Heart left ventricle (tissue), 16 donors: ENCODE measurements around the gene HDAC4. TPM values are rescaled to one million over a fixed set of nuclear protein-coding genes. Genes with fewer than 3 reads are reported as not detected.

Experiments used
- ATAC-seq, 4 donors: fragments of 200-7000 bp; cut with Tn5 transposase; one replicate each; pipeline ENCODE4 v1.9.1; 2020 to 2022; ENCODE audit warnings: moderate library complexity in 4 of 4, mild to moderate bottlenecking in 3 of 4, moderate number of reproducible peaks in 1 of 4
- DNase-seq, 5 donors: peaks; one replicate each; pipeline ENCODE4 v3.0.0-alpha.2; 2020
- H3K27ac ChIP-seq, 12 donors: fragments of 200-600 bp; sonication (generic) in 4 of 12; one replicate each; pipeline versions ENCODE4 v1.5.0 to v1.8.0; 2016 to 2022; ENCODE audit warnings: mild to moderate bottlenecking in 2 of 12
- H3K27me3 ChIP-seq, 9 donors: fragments of 200-600 bp; sonication (generic) in 2 of 9; one replicate each; pipeline versions ENCODE4 v1.5.1 to v1.8.0; 2016 to 2022; ENCODE audit warnings: mild to moderate bottlenecking in 3 of 9
- H3K36me3 ChIP-seq, 9 donors: fragments of 200-600 bp; sonication (generic) in 2 of 9; one replicate each; pipeline versions ENCODE4 v1.5.0 to v1.8.0; 2018 to 2022; ENCODE audit warnings: mild to moderate bottlenecking in 2 of 9
- H3K4me1 ChIP-seq, 12 donors: fragments of 200-600 bp; sonication (generic) in 4 of 12; one replicate each; pipeline versions ENCODE4 v1.5.0 to v1.8.0; 2016 to 2022; ENCODE audit warnings: mild to moderate bottlenecking in 3 of 12
- H3K4me3 ChIP-seq, 12 donors: fragments of 200-600 bp; sonication (generic) in 4 of 12; one replicate each; pipeline versions ENCODE4 v1.5.0 to v1.8.0; 2017 to 2022; ENCODE audit warnings: mild to moderate bottlenecking in 9 of 12, moderate library complexity in 4 of 12
- H3K9me3 ChIP-seq, 12 donors: fragments of 200-600 bp; sonication (generic) in 4 of 12; one replicate each; pipeline versions ENCODE4 v1.5.0 to v1.8.0; 2016 to 2022; ENCODE audit warnings: mild to moderate bottlenecking in 1 of 12
- CTCF ChIP-seq, 12 donors: fragments of 200-600 bp; sonication (generic) in 4 of 12; IDR thresholded peaks; one replicate each; pipeline versions ENCODE4 v1.5.0 to v1.8.0; 2018 to 2022; ENCODE audit warnings: antibody characterized with exemption in 12 of 12, mild to moderate bottlenecking in 5 of 12
- POLR2A ChIP-seq, 2 donors: fragments of 450-650 bp; IDR thresholded peaks; one replicate each; pipeline ENCODE4 v1.6.1; 2017; ENCODE audit warnings: antibody characterized with exemption in 2 of 2, mild to moderate bottlenecking in 2 of 2, moderate library complexity in 2 of 2
- WGBS, 4 donors: extraction: QIAGEN DNeasy Blood & Tissue Kit in 2 of 4; methylation state at CpG; one replicate each; pipeline versions ENCODE4 v1.1.5 to v1.1.7; 2013 to 2018; 5-methylcytosine and 5-hydroxymethylcytosine counted together
- intact Hi-C, 10 donors: fragments of 100-400 bp; cut with DNase I; formaldehyde crosslinking; loops; one replicate each; pipeline versions ENCODE4 v1.11.1 to v1.14.2; 2022
- polyA plus RNA-seq, 2 donors: library from polyadenylated mRNA; stranded (reverse); fragments of 200-250 nt; gene quantifications; one replicate each; pipeline ENCODE4 v1.2.3, GENCODE V29; 2013
- total RNA-seq, 9 donors: library from RNA; depleted of rRNA in 2 of 9; stranded (reverse); fragments of >200 nt in 2 of 9; fragmentation: NEBNext Ultra II Directional in 3 of 9; extraction: Animal tissue kit (Norgen Biotek cat#: 25700) in 3 of 9; gene quantifications; one replicate each; pipeline versions ENCODE4 v1.1.0 to v1.2.4, GENCODE V29; 2016 to 2023
- donor health status: ischemic (EF 13 %, LVEDD 7.1; RV severe dilation, severe dysfunction).
- donor health status: healthy with polysubstance abuse.
- donor health status: DM: no; HTN: yes; CAD: no.
- donor health status: DM: no; HTN: no; CAD: no.
- donor health status: ischemic (EF 25% LVEDD 6.9; RV normal size, moderate dysfunction).
- donor health status: ischemic (EF 25% LVEDD 5.7; RV mildly dilated, moderate dysfunction).
- donor health status: healthy.
- donor health status: DM: yes; HTN: yes; CAD: no.
- donor health status: ischemic (EF 35%, LVEDD 5.7; RV mildly dilated, moderate dysfunction).
- donor health status: nonischemic (EF 11% LVEDD 7.7; RV severe dilation, severe dysfunction).
- donor health status: DM: yes; HTN: yes; CAD: no.
- donor health status: PGD.
- donor health status: ischemic (EF 29% LVEDD 5.4; RV normal size, mild dysfunction).
- donor health status: nonischemic (EF 23%, LVEDD 6.1; RV moderate dilation, normal function).

HDAC4 gene
- total and polyA plus RNA-seq, 11 donors = 13.9 to 37.6 (median 27.5) TPM

DNA sequence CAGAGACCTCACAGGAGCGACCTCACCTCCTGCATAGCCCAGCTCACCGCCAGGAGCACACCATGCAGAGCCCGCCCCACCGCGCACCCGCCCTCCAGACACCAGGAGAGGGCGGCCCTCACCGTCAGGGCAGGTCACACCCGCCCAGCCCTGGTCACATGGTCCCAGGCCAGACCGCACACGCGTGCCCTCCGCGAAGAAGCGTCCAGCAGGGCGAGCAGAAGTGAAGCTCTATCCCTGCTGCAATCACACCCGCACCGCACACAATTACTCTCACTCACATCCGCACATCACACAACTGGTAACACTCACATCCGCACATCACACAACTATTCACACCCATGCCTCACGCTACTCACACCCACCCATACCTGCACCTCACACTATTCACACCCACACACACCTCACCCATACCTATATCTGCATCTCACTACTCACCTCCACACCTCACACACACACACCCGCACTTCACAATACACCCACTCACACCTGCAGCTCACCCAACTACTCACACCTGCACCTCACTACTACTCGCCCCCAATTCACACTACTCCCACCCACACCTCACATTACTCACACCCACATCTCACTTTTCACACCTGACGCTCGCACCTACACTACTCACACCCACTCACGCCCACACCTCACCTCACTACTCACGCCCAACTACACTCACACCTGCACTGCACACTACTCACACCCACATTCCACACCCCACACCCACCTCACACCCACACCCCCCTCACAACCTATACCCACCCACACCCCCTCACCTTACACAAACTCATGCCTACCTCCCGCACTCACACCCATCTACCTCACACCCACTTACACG is 242.0 kb downstream of the HDAC4 start:
- no peak for TF ChIP-seq CTCF (IDR thresholded peaks at IDR 0.05)
- TF ChIP-seq POLR2A (IDR thresholded peaks at IDR 0.05) = no peak
- intact Hi-C loops = loop anchor here in 1 of 10 donors (10.0 kb wide), 1 partner anchor 236 kb away; no protein-coding TSS in a partner anchor
- ATAC-seq = peak in 1 of 4 donors; percentile 8
- H3K27ac ChIP-seq = no peak overlapping the region
- 97 to 99% (median 98%) methylated on average over 25 to 29 of the region's 29 CpGs for WGBS, 4 donors
- no peak overlapping the region for H3K4me3 ChIP-seq
- peaks cover 0 to 81% (median 65%) of the 10 kb centered on the region in 9 donors for H3K36me3 ChIP-seq
- no peaks in the 10 kb centered on the region for H3K9me3 ChIP-seq
- no peaks in the 10 kb centered on the region for H3K27me3 ChIP-seq
- peak in 2 of 5 donors; percentile 15 to 18 for DNase-seq
- peaks cover 0 to 9% (median 0%) of the 10 kb centered on the region in 12 donors for H3K4me1 ChIP-seq

GRCh38 chr2:239157771-239158170 is 243.0 kb downstream of the HDAC4 start:
- H3K27me3 ChIP-seq = no peaks in the 10 kb centered on the region
- H3K36me3 ChIP-seq = peaks cover 0 to 81% (median 65%) of the 10 kb centered on the region in 9 donors
- TF ChIP-seq CTCF (IDR thresholded peaks at IDR 0.05) = no peak
- no peak for TF ChIP-seq POLR2A (IDR thresholded peaks at IDR 0.05)
- peaks cover 0 to 9% (median 0%) of the 10 kb centered on the region in 12 donors for H3K4me1 ChIP-seq
- intact Hi-C loops = loop anchor here in 1 of 10 donors (10.0 kb wide), 1 partner anchor 237 kb away; no protein-coding TSS in a partner anchor
- DNase-seq (peak in 3 of 5 donors; percentile 16 to 60 (median 18)), ATAC-seq (peak in 2 of 4 donors; percentile 28 to 50)
- H3K4me3 ChIP-seq = no peak overlapping the region
- WGBS, 4 donors = 47 to 59% (median 53%) methylated on average over 11 of the region's 11 CpGs
- no peak overlapping the region for H3K27ac ChIP-seq
- no peaks in the 10 kb centered on the region for H3K9me3 ChIP-seq

GRCh38 chr2:239157269-239157668 is 243.6 kb downstream of the HDAC4 start:
- peak overlapping the region in 1 of 12 donors; percentile 51 for H3K27ac ChIP-seq

More at GRCh38 chr2:239157269-239157668, 243.6 kb downstream of the HDAC4 start:
- DNase-seq (peak in 2 of 5 donors; percentile 9 to 25), ATAC-seq (peak in 1 of 4 donors; percentile 9)
- intact Hi-C loops = loop anchor here in 1 of 10 donors (10.0 kb wide), 1 partner anchor 238 kb away; no protein-coding TSS in a partner anchor
- TF ChIP-seq POLR2A (IDR thresholded peaks at IDR 0.05) = no peak
- TF ChIP-seq CTCF (IDR thresholded peaks at IDR 0.05) = no peak
- H3K4me1 ChIP-seq = peaks cover 0 to 9% (median 1%) of the 10 kb centered on the region in 12 donors
- no peak overlapping the region for H3K4me3 ChIP-seq
- H3K9me3 ChIP-seq = no peaks in the 10 kb centered on the region
- H3K36me3 ChIP-seq = peaks cover 0 to 79% (median 61%) of the 10 kb centered on the region in 9 donors
- 60 to 74% (median 70%) methylated on average over 8 to 12 of the region's 12 CpGs for WGBS, 4 donors
- no peaks in the 10 kb centered on the region for H3K27me3 ChIP-seq
